GM12872 (cell line): ENCODE data around the gene VIPR1.

Experiments
- CTCF ChIP-seq: IDR thresholded peaks from 3 replicates; pipeline ENCODE4 v1.5.1; 2011; ENCODE audit warnings: low read depth, mild to moderate bottlenecking, low read length, moderate library complexity; ENCODE audit not compliant: insufficient read depth

VIPR1 gene

GRCh38 chr3:42473083-42473932 is 29.1 kb upstream of the VIPR1 start:
- TF ChIP-seq CTCF: no peak

- TF ChIP-seq CTCF: no peak
Measured at GRCh38 chr3:42476225-42477125, 26.0 kb upstream of the VIPR1 start.

- no peak for TF ChIP-seq CTCF
Measured at GRCh38 chr3:42477696-42478095, 24.7 kb upstream of the VIPR1 start.

GRCh38 chr3:42478830-42479229 is 23.6 kb upstream of the VIPR1 start:
- no peak for TF ChIP-seq CTCF

GRCh38 chr3:42486814-42487565 is 15.5 kb upstream of the VIPR1 start:
- no peak for TF ChIP-seq CTCF

- no peak for TF ChIP-seq CTCF
Measured at GRCh38 chr3:42488687-42489086, 13.8 kb upstream of the VIPR1 start.
